HG03103 (cell line): ENCODE results near the gene OSBPL2.

Source experiments
- ATAC-seq: cut with Tn5 transposase; IDR thresholded peaks from one replicate; pipeline ENCODE4 v1.9.1; 2021; ENCODE audit warnings: low read depth; ENCODE audit not compliant: unreplicated experiment

Gene OSBPL2

DNA sequence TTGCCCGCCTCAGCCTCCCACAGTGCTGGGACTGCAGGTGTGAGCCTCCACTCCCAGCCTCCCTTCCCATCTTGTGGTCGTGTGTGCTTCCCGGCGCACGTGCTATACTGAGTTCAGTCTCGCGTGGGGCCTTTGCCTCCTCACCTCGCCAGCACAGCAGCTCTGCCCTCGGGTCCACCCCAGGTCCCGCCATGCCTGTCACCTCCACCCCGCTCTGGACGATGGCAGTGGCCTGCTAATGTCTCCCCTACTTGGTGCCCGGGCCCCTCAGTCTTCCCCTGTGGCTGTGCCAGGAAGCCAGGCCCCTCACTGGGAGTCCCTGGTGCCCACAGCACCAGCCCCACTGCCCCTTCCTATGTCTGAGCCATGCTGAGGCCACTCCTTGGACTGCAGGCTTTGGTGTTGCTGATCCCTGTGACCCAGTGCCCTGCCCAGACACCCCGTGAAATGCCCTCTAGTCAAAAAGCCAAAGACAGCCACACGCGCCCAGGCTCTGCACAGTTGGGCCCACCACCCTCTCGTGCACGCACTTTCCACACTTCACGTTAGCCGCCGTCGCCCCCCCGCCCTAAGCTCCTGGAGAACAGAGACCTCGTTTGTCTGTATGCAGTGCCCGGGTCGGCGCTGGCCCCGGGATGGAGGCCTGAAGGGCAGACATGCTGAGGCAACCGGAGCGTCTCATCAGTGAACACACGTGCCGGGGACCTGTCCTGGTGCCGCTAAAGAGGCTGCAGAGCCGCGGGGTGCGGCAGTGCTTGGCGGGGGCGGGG lies 32.5 kb upstream of the OSBPL2 start:
- ATAC-seq = no peak

DNA sequence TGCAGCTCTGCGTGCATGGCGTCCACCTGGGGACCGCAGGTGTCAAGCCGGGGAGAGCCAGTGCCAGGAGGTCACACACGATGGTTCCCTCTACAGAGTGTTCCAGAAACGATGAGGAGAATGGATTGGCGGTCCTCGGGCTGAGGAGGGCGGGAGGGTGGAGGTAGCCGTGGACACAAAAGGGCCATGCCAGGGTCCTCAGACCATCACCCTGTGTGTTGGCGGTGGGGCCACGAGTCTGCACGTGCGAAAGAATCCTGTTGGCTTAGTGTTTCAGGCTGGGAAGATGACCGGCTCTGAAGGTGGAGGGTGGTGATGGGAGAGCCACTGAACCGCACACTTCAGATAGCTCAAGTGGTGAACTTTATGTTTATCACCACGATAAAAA lies 31.9 kb upstream of the OSBPL2 start:
- ATAC-seq = no peak

DNA sequence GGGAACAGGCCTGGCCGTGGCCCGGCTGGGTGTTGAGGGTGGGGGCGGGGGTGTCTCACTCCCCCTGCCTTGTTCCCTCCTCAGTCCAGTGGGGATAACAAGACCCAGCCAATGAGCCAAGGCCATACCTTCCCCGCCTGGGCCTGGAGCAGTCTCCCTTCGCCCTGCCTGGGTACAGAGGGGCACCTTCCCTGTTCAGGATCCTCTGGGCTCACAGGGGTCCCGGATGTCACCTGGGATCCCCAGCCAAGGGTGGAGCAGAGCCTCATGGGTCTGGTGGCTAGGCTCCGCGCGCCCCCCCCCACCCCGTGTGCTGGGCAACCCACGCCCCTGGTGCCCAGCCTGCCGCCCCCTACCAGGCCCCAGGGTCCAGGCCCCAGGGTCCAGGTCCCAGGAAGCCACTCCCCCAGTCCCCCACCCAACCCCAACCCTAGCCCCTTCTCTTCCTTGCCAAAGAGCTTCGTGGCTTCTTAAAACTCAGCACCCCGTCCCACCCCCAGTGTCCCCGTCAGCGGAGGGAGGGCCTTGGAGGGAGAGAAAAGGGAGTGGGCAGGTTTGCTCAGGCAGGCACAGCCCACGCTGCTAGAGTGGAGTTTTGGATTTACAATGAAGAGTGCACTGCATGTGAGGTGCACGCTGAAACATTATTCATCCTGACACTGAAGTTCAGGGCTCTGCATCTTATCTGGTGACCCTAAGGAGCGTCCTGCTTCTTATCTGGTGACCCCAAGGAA lies 30.1 kb upstream of the OSBPL2 start:
- ATAC-seq = no peak

GRCh38 chr20:62208795-62209755 lies 29.2 kb upstream of the OSBPL2 start:
- ATAC-seq = no peak

DNA sequence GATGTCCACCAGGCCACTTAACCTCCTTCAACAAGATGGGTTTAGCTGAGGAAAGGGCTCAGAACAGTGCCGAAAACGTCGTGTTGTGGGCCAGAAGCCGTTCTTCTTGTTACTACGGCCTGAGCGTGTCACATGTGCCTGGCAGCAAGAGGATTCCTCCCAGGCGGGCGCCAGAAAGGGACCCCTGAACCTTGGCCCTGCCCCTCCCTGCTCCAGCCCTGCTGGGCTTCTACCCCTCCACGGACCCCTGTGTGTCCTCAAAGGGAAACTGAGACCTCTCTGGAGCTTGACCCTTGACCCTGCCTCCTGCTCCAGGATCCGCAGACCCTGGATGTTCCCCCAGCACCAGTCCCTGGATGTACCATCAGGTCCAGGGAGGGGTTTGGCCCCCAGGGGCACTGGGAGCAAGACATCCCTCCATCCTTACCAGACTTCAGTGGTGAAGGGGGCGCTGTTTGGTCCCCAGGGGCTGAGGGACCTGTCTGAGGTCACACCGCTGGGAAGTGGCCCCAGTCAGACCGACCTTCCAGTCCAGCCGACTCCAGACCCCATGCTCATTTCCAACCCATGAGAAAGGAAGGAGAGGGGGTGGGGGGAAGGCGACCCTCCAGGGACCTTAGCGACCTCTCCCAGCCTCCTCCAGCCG lies 28.3 kb upstream of the OSBPL2 start:
- no peak for ATAC-seq

DNA sequence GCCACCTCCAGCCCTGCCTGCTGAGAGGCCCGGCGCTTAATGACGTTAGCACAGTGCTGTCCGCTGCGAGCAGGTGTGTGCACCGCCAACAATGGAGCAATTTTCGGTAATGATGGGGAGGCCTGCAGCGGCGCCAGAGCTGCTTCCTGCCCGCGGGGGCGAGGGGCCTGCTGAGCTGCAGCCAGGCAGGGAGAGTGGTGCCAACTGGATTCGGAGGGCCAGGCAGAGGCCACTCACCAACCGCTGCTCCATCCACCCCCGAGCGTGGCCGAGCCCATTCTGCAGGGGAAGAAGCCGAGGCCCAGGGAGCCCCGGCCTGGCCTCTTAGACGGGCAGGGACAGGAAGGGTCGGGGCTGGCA lies 27.8 kb upstream of the OSBPL2 start:
- ATAC-seq = no peak

DNA sequence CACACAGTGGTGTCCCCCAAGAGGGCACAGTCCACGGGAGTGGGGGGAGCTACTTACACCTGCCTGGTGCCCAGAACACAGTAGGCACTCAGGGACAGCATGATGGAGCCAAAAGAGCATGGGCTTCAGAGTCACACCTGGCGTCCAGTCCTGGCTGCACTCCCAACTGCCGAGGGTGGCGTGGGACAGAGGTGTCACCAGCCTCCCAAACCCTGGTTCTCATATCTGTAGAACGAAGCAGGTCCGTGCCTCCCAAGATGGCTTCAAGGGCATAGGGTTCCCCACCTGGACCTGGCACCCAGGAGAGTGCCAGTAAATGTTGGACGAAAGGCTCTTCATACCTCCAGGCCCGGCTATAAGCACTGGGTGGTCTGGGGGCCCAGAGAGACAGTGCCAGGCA lies 27.1 kb upstream of the OSBPL2 start:
- ATAC-seq = no peak

- no peak for ATAC-seq
Measured at GRCh38 chr20:62211769-62212288, 26.5 kb upstream of the OSBPL2 start.

GRCh38 chr20:62212299-62212698 lies 26.0 kb upstream of the OSBPL2 start:
- ATAC-seq = no peak

- no peak for ATAC-seq
Measured at GRCh38 chr20:62214067-62214466, 24.3 kb upstream of the OSBPL2 start.

DNA sequence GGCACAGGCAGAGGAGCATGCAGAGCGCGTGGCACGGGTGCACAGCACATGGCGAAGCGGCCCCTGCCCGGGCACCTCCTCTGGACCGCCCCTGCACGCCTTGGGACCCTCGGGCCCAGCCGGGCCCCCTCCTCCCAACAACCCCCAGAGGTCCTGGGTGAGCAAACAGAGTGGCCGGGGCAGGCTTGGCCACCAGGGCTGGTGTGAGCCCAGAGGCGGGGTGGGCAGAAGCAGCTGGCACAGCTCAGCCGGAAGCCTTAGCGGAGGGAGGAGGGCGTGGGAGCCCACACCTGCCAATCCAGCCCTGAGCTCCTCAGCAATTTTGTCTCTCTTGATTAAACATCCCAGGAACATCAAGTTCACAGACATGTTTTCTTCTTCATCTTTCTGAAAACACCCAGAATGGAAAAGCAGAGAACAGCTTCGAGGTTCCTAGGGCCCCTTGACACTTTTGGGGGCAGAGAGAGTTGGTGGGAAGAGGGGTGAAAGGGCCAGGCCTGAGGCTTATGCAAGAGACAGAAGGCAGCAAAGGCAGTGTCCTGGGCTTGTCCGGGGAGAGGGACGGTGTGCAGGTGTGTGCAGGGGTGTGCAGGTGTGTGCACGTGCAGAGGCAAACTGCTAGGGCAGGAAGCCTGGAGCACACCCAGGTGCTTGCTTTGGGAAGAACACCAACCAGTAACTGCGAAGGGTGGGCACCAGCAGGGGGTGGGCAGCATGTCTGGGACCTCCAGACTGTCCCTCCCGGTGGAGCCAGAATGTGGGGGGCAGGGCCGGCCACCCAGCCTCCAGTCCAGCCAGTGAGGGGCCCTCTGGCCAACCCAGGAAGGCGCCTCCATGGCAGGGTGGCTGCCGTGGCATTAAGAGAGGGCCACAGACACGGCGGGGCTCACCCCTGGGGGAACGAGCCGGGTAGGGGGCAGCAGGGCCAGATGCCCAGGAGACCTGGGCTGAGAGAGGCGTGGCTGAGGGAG lies 23.0 kb upstream of the OSBPL2 start:
- ATAC-seq = no peak

- no peak for ATAC-seq
Measured at GRCh38 chr20:62215991-62216635, 22.2 kb upstream of the OSBPL2 start.

GRCh38 chr20:62216636-62217566 lies 21.4 kb upstream of the OSBPL2 start:
- ATAC-seq = no peak

DNA sequence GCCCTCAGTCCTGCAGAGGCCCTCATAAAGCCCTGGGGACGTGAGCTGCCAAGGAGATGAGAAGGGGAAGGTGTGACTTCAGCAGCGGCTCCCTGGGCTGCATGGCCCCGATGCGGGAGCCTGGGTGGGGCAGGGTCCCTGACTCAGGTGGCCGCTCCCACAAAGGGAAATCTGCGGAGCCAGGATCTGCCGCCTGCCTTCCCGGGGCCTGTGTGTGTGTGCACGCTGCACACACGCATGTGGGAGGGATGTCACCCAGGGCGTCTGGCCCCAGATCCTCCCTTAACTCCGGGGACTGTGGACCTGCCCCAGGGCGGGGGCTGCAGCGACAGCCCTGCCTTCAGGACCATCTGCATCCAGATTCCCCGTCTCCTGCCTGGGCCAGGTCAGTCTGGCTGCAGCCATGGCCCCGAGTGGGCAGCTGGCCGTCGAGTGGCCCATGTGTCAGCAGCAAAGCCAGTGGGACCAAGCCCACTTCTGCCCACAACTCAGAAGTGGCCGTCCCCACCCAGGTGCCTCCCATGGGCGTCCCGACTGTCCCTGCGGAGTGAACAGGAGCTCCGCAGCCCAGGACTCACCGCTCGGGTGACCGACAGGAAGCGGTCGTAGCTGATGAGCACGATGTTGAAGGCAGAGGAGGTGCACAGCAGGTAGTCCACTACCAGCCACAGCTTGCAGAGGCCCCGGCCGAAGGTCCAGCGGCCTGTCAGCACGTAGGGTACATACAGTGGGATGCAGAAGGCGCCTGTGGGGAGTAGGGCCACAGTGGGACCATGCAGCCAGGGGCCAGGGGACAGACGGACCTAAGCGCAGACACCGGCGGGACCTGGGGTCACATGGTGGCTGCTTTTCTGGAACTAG lies 20.2 kb upstream of the OSBPL2 start:
- no peak for ATAC-seq

DNA sequence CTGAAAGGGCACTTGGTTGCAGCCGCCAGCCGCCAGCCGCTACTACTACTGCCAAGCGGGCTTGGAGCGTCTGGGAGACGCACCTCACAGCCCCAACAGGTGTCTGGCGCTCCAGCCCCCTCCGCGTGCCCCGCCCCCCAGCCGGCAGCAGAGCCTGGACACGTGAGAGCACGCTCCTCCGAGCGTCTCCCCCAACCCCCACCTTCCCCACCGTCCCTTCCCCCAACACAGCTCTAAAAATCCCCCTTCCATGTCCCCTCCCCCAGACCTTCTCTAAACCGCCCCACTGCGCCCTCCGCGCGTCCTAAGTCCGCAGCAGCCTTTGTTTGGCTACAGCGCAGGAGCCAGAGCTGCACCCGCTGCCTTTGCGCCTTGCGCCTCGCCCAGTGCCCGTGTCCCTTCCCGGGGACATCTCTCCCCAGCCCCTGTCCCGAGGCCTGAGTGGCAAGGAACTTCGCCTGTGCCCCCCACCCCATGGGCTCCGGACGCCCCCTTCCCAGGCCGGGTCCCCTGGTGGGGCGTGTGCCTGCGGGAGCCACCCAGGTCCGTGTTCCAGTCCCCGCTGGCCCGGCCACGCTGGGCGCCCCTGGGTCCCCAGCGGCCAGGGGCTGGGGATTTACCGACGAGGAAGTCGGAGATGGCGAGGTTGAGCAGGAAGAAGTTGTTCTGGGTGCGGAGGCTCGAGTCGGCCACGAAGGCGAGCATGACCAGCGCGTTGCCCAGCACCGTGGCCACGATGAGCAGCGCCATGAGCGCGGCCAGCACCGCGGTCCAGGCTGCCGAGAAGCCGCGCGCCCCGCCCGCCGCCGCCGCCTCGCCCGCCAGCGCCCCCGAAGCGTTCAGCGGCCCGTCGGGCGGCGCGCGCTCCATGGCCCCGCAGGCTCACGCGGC lies 19.0 kb upstream of the OSBPL2 start:
- no peak for ATAC-seq
